HL-60 (cell line): ENCODE data around the gene MAGED1.

Source experiments
- DNase-seq, 2 experiments: peaks; one replicate each; pipeline ENCODE4 v3.0.0-alpha.2; 2010 to 2020; ENCODE audit warnings: low read depth in 1 of 2, low spot score in 1 of 2
- H3K27ac ChIP-seq: fragments of 250-450 bp; sonication (Bioruptor Pico); replicated peaks from 2 replicates; pipeline ENCODE4 v1.5.1; 2020; ENCODE audit warnings: mild to moderate bottlenecking, moderate library complexity
- H3K27me3 ChIP-seq: fragments of 250-450 bp; sonication (Bioruptor Pico); 2 replicates; pipeline ENCODE4 v1.5.1; 2021; ENCODE audit warnings: mild to moderate bottlenecking, moderate library complexity; ENCODE audit not compliant: insufficient read depth, poor library complexity, severe bottlenecking
- H3K4me3 ChIP-seq: replicated peaks from 2 replicates; pipeline ENCODE4 v1.5.1; 2011; ENCODE audit warnings: mild to moderate bottlenecking, control low read depth, low read length; ENCODE audit not compliant: insufficient read depth
- CTCF ChIP-seq: IDR thresholded peaks from one replicate; pipeline ENCODE4 v1.5.1; 2011; ENCODE audit warnings: low read length, control low read depth, inconsistent platforms; ENCODE audit not compliant: insufficient read depth
- GABPA ChIP-seq: IDR thresholded peaks from 2 replicates; pipeline ENCODE4 v1.6.1; 2012; ENCODE audit warnings: low read depth
- POLR2AphosphoS5 ChIP-seq: IDR thresholded peaks from 2 replicates; pipeline ENCODE4 v1.6.1; 2012; ENCODE audit warnings: low read depth
- REST ChIP-seq: IDR thresholded peaks from 2 replicates; pipeline ENCODE4 v1.6.1; 2012; ENCODE audit warnings: low read depth; ENCODE audit not compliant: insufficient replicate concordance
- SPI1 ChIP-seq: IDR thresholded peaks from 2 replicates; pipeline ENCODE4 v1.6.1; 2012; ENCODE audit warnings: low read depth, mild to moderate bottlenecking, borderline replicate concordance

MAGED1 gene

GRCh38 chrX:51852096-51852495, 41.3 kb upstream of the MAGED1 start:
- no peak for DNase-seq
- Histone ChIP-seq H3K4me3 (no peak overlapping the region), H3K27me3 (no peaks in the 10 kb centered on the region), H3K27ac (no peak overlapping the region)
- no peak for TF ChIP-seq POLR2AphosphoS5
- no peak for TF ChIP-seq SPI1
- no peak for TF ChIP-seq GABPA
- TF ChIP-seq REST, result no peak
- TF ChIP-seq CTCF, result no peak

GRCh38 chrX:51852621-51853020, 40.8 kb upstream of the MAGED1 start:
- H3K27ac ChIP-seq, result no peak overlapping the region
- DNase-seq, result no peak
- TF ChIP-seq POLR2AphosphoS5 (no peak), GABPA (no peak), SPI1 (no peak), REST (no peak), CTCF (no peak)
- H3K4me3 ChIP-seq, result no peak overlapping the region
- H3K27me3 ChIP-seq, result no peaks in the 10 kb centered on the region

- no peaks in the 10 kb centered on the region for H3K27me3 ChIP-seq
- TF ChIP-seq REST (no peak), CTCF (no peak), POLR2AphosphoS5 (no peak), GABPA (no peak), SPI1 (no peak)
- DNase-seq, result no peak
These were observed 40.2 kb upstream of the MAGED1 start for GRCh38 chrX:51853251-51853650.

More at GRCh38 chrX:51853251-51853650, 40.2 kb upstream of the MAGED1 start:
- no peak overlapping the region for H3K27ac ChIP-seq
- no peak overlapping the region for H3K4me3 ChIP-seq
